ENCODE data around the gene UBL7.

The UBL7 gene

GRCh38 chr15:74429781-74430400, 31.1 kb downstream of the UBL7 start:
- H4K20me1 ChIP-seq (ENCODE audit: insufficient read depth, low read length) = no peaks in the 10 kb centered on the region
- DNase-seq = no peak
- H3F3A ChIP-seq (ENCODE audit: insufficient read depth, low read length) = no peaks in the 10 kb centered on the region
- no peak overlapping the region for H3K4me2 ChIP-seq (ENCODE audit: low read depth, low read length)
- no peak overlapping the region for H3K4me3 ChIP-seq (ENCODE audit: low read length)
- no peaks in the 10 kb centered on the region for H3K9me2 ChIP-seq (replicated peaks; ENCODE audit: insufficient read depth, low read length)
- TF ChIP-seq EZH2 (optimal IDR thresholded peaks at IDR 0.05; ENCODE audit: low read depth, low read length) = no peak
- TF ChIP-seq EZH2phosphoT487 (IDR thresholded peaks at IDR 0.05; ENCODE audit: low read length) = no peak
- no peak for TF ChIP-seq CTCF (IDR thresholded peaks at IDR 0.05; ENCODE audit: low read length)
- H3K9me3 ChIP-seq (replicated peaks; ENCODE audit: insufficient read depth, low read length) = no peaks in the 10 kb centered on the region
- H3K27ac ChIP-seq (ENCODE audit: low read length) = no peak overlapping the region
- H3K36me3 ChIP-seq (replicated peaks; ENCODE audit: insufficient read depth, low read length) = no peaks in the 10 kb centered on the region
- H3K4me1 ChIP-seq (ENCODE audit: low read length) = peaks cover 16% of the 10 kb centered on the region
- H3K79me2 ChIP-seq (ENCODE audit: low read length) = peaks cover 65% of the 10 kb centered on the region
- no peaks in the 10 kb centered on the region for H3K27me3 ChIP-seq (replicated peaks; ENCODE audit: insufficient read depth, low read length)
- no peak overlapping the region for H3K9ac ChIP-seq (ENCODE audit: low read length)
- H2AFZ ChIP-seq (ENCODE audit: low read length) = no peak overlapping the region

GRCh38 chr15:74428970-74429780, 31.8 kb downstream of the UBL7 start:
- no peaks in the 10 kb centered on the region for H3F3A ChIP-seq (ENCODE audit: insufficient read depth, low read length)
- no peaks in the 10 kb centered on the region for H4K20me1 ChIP-seq (ENCODE audit: insufficient read depth, low read length)
- H3K9me2 ChIP-seq (replicated peaks; ENCODE audit: insufficient read depth, low read length) = no peaks in the 10 kb centered on the region
- no peak overlapping the region for H3K9ac ChIP-seq (ENCODE audit: low read length)
- peaks cover 10% of the 10 kb centered on the region for H3K4me1 ChIP-seq (ENCODE audit: low read length)
- H3K4me2 ChIP-seq (ENCODE audit: low read depth, low read length) = no peak overlapping the region
- peaks cover 69% of the 10 kb centered on the region for H3K79me2 ChIP-seq (ENCODE audit: low read length)
- no peak overlapping the region for H3K27ac ChIP-seq (ENCODE audit: low read length)
- H2AFZ ChIP-seq (ENCODE audit: low read length) = no peak overlapping the region
- no peak for DNase-seq
- no peaks in the 10 kb centered on the region for H3K27me3 ChIP-seq (replicated peaks; ENCODE audit: insufficient read depth, low read length)
- H3K4me3 ChIP-seq (ENCODE audit: low read length) = no peak overlapping the region
- no peak for TF ChIP-seq EZH2 (optimal IDR thresholded peaks at IDR 0.05; ENCODE audit: low read depth, low read length)
- TF ChIP-seq EZH2phosphoT487 (IDR thresholded peaks at IDR 0.05; ENCODE audit: low read length) = no peak
- TF ChIP-seq CTCF (IDR thresholded peaks at IDR 0.05; ENCODE audit: low read length) = no peak
- no peaks in the 10 kb centered on the region for H3K36me3 ChIP-seq (replicated peaks; ENCODE audit: insufficient read depth, low read length)
- H3K9me3 ChIP-seq (replicated peaks; ENCODE audit: insufficient read depth, low read length) = no peaks in the 10 kb centered on the region

GRCh38 chr15:74428442-74428787, 32.5 kb downstream of the UBL7 start:
- Histone ChIP-seq H3F3A (ENCODE audit: insufficient read depth, low read length) (no peaks in the 10 kb centered on the region), H3K9me2 (replicated peaks; ENCODE audit: insufficient read depth, low read length) (no peaks in the 10 kb centered on the region), H3K36me3 (replicated peaks; ENCODE audit: insufficient read depth, low read length) (no peaks in the 10 kb centered on the region), H3K4me3 (ENCODE audit: low read length) (no peak overlapping the region), H3K27ac (ENCODE audit: low read length) (no peak overlapping the region), H3K27me3 (replicated peaks; ENCODE audit: insufficient read depth, low read length) (no peaks in the 10 kb centered on the region), H2AFZ (ENCODE audit: low read length) (no peak overlapping the region), H4K20me1 (ENCODE audit: insufficient read depth, low read length) (no peaks in the 10 kb centered on the region), H3K9me3 (replicated peaks; ENCODE audit: insufficient read depth, low read length) (no peaks in the 10 kb centered on the region), H3K79me2 (ENCODE audit: low read length) (peaks cover 74% of the 10 kb centered on the region), H3K4me1 (ENCODE audit: low read length) (0 out of 2 replicates have a peak, but pooled peaks cover 8% of the 10 kb centered on the region), H3K4me2 (ENCODE audit: low read depth, low read length) (no peak overlapping the region), H3K9ac (ENCODE audit: low read length) (no peak overlapping the region)
- TF ChIP-seq EZH2 (optimal IDR thresholded peaks at IDR 0.05; ENCODE audit: low read depth, low read length) (no peak), CTCF (IDR thresholded peaks at IDR 0.05; ENCODE audit: low read length) (no peak), EZH2phosphoT487 (IDR thresholded peaks at IDR 0.05; ENCODE audit: low read length) (no peak)
- no peak for DNase-seq

Measured in MM.1S (cell line).